ENCODE results near the gene MPV17L2.

DNA sequence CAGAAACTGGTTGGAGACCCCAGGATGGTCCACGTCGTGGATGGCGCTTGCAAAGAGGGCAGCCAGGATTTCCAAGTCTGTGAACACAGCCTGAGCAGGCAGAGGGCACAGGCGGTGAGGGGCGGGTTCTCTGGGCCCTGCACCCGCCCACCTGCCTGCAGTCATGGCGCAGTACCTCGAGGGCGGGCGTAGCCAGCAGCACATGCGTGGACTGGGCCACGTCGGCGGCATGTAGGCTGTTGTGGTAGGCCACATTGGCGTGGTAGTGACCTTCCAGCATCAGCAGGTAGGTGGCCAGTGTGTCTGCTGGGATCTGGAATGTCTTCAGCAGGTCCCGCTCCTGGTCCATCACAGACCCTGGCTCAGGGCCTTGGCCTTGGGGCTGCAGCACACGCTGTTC, 25.1 kb downstream of the MPV17L2 start:
- TF ChIP-seq, protein P1, sequence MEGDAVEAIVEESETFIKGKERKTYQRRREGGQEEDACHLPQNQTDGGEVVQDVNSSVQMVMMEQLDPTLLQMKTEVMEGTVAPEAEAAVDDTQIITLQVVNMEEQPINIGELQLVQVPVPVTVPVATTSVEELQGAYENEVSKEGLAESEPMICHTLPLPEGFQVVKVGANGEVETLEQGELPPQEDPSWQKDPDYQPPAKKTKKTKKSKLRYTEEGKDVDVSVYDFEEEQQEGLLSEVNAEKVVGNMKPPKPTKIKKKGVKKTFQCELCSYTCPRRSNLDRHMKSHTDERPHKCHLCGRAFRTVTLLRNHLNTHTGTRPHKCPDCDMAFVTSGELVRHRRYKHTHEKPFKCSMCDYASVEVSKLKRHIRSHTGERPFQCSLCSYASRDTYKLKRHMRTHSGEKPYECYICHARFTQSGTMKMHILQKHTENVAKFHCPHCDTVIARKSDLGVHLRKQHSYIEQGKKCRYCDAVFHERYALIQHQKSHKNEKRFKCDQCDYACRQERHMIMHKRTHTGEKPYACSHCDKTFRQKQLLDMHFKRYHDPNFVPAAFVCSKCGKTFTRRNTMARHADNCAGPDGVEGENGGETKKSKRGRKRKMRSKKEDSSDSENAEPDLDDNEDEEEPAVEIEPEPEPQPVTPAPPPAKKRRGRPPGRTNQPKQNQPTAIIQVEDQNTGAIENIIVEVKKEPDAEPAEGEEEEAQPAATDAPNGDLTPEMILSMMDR (IDR thresholded peaks at IDR 0.05; ENCODE audit: poor library complexity, severe bottlenecking): no peak
- TF ChIP-seq, protein P2, sequence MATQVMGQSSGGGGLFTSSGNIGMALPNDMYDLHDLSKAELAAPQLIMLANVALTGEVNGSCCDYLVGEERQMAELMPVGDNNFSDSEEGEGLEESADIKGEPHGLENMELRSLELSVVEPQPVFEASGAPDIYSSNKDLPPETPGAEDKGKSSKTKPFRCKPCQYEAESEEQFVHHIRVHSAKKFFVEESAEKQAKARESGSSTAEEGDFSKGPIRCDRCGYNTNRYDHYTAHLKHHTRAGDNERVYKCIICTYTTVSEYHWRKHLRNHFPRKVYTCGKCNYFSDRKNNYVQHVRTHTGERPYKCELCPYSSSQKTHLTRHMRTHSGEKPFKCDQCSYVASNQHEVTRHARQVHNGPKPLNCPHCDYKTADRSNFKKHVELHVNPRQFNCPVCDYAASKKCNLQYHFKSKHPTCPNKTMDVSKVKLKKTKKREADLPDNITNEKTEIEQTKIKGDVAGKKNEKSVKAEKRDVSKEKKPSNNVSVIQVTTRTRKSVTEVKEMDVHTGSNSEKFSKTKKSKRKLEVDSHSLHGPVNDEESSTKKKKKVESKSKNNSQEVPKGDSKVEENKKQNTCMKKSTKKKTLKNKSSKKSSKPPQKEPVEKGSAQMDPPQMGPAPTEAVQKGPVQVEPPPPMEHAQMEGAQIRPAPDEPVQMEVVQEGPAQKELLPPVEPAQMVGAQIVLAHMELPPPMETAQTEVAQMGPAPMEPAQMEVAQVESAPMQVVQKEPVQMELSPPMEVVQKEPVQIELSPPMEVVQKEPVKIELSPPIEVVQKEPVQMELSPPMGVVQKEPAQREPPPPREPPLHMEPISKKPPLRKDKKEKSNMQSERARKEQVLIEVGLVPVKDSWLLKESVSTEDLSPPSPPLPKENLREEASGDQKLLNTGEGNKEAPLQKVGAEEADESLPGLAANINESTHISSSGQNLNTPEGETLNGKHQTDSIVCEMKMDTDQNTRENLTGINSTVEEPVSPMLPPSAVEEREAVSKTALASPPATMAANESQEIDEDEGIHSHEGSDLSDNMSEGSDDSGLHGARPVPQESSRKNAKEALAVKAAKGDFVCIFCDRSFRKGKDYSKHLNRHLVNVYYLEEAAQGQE (IDR thresholded peaks at IDR 0.05; ENCODE audit: borderline replicate concordance): no peak
- TF ChIP-seq MXI1 (conservative IDR thresholded peaks at IDR 0.05; ENCODE audit: poor library complexity, severe bottlenecking) (no peak), EP300 (conservative IDR thresholded peaks at IDR 0.05; ENCODE audit: poor library complexity, severe bottlenecking) (no peak), POLR2AphosphoS5 (IDR thresholded peaks at IDR 0.05) (no peak), EZH2 (IDR thresholded peaks at IDR 0.05; ENCODE audit: borderline replicate concordance, insufficient read depth, low read length, poor library complexity, severe bottlenecking) (no peak), RAD21 (conservative IDR thresholded peaks at IDR 0.05) (no peak), SMC3 (conservative IDR thresholded peaks at IDR 0.05; ENCODE audit: poor library complexity) (no peak)
